HEK293T (cell line): Measurements from ENCODE around the gene FNBP1L.

ENCODE experiments used
- BHLHE40 ChIP-seq: fragments of 450-650 bp; IDR thresholded peaks from 2 replicates; pipeline ENCODE4 v1.6.1; 2016; ENCODE audit warnings: mild to moderate bottlenecking, moderate library complexity, borderline replicate concordance
- ELF4 ChIP-seq: fragments of 450-650 bp; IDR thresholded peaks from 2 replicates; pipeline ENCODE4 v1.6.1; 2017; ENCODE audit warnings: antibody characterized with exemption
- FOXA1 ChIP-seq: fragments of 450-650 bp; IDR thresholded peaks from 2 replicates; pipeline ENCODE4 v1.6.1; 2016; ENCODE audit warnings: mild to moderate bottlenecking
- FOXK2 ChIP-seq: fragments of 450-650 bp; IDR thresholded peaks from 2 replicates; pipeline ENCODE4 v1.6.1; 2016; ENCODE audit warnings: mild to moderate bottlenecking
- FOXM1 ChIP-seq: fragments of 450-650 bp; IDR thresholded peaks from 2 replicates; pipeline ENCODE4 v1.6.1; 2017; ENCODE audit warnings: mild to moderate bottlenecking, borderline replicate concordance
- HDGF ChIP-seq: fragments of 450-650 bp; IDR thresholded peaks from 2 replicates; pipeline ENCODE4 v1.6.1; 2017; ENCODE audit warnings: antibody characterized with exemption, borderline replicate concordance
- LEF1 ChIP-seq: fragments of 450-650 bp; IDR thresholded peaks from 2 replicates; pipeline ENCODE4 v1.6.1; 2017; ENCODE audit warnings: mild to moderate bottlenecking, borderline replicate concordance
- NFRKB ChIP-seq: fragments of 450-650 bp; IDR thresholded peaks from 2 replicates; pipeline ENCODE4 v1.6.1; 2016; ENCODE audit warnings: mild to moderate bottlenecking, moderate library complexity
- PKNOX1 ChIP-seq: fragments of 450-650 bp; IDR thresholded peaks from 2 replicates; pipeline ENCODE4 v1.6.1; 2016
- SP1 ChIP-seq: fragments of 450-650 bp; IDR thresholded peaks from 2 replicates; pipeline ENCODE4 v1.6.1; 2017
- SUZ12 ChIP-seq: fragments of 450-650 bp; IDR thresholded peaks from 2 replicates; pipeline ENCODE4 v1.6.1; 2016; ENCODE audit warnings: mild to moderate bottlenecking
- TARDBP ChIP-seq: fragments of 450-650 bp; IDR thresholded peaks from 2 replicates; pipeline ENCODE4 v1.6.1; 2016

GRCh38 chr1:93443454-93443853 lies 4.5 kb upstream of the FNBP1L start:
- TF ChIP-seq HDGF = no peak
- no peak for TF ChIP-seq LEF1
- no peak for TF ChIP-seq NFRKB
- no peak for TF ChIP-seq SUZ12
- TF ChIP-seq FOXK2 = no peak
- TF ChIP-seq FOXA1 = no peak
- TF ChIP-seq TARDBP = no peak
- no peak for TF ChIP-seq ELF4
- no peak for TF ChIP-seq BHLHE40
- TF ChIP-seq PKNOX1 = no peak
- TF ChIP-seq SP1 = no peak
- no peak for TF ChIP-seq FOXM1
